ENCODE data around the gene CARMIL1. TPM values are rescaled to one million over a fixed set of nuclear protein-coding genes. Genes with fewer than 3 reads are reported as not detected.

CARMIL1 gene
- total and polyA plus RNA-seq, 10 of the 15 experiments (the other 5 are each of a cell fraction or from before 2014, with no cell fraction given): 6.4 to 18.1 (median 10.3) TPM

DNA sequence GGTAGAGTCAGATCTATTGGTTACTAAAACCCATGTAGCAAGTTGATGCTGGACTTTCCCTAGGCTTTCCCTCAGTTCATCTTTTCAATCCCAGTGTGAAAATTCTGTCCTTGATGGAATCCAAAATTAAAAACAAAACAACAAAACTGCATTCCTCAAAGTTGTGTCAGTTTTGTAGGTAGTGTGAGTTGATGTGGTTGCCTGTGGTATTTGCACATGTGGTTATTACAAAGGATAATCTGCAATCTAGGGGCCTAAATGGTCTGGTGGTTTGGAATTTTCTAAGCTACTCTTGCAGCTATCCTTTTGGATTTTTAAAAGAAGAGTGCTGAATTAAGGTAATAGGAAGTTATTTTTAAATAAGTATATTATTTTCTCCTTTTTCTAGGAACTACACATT is 240.7 kb downstream of the CARMIL1 start (continued):
- TF ChIP-seq ZNF592 (IDR thresholded peaks at IDR 0.05) (no peak), NFYA (IDR thresholded peaks at IDR 0.05; ENCODE audit: borderline replicate concordance, low read depth, low read length) (no peak), CHD4 (IDR thresholded peaks at IDR 0.05) (no peak)
- TF ChIP-seq, protein P1, sequence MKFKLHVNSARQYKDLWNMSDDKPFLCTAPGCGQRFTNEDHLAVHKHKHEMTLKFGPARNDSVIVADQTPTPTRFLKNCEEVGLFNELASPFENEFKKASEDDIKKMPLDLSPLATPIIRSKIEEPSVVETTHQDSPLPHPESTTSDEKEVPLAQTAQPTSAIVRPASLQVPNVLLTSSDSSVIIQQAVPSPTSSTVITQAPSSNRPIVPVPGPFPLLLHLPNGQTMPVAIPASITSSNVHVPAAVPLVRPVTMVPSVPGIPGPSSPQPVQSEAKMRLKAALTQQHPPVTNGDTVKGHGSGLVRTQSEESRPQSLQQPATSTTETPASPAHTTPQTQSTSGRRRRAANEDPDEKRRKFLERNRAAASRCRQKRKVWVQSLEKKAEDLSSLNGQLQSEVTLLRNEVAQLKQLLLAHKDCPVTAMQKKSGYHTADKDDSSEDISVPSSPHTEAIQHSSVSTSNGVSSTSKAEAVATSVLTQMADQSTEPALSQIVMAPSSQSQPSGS (IDR thresholded peaks at IDR 0.05; ENCODE audit: low read length): no peak

DNA sequence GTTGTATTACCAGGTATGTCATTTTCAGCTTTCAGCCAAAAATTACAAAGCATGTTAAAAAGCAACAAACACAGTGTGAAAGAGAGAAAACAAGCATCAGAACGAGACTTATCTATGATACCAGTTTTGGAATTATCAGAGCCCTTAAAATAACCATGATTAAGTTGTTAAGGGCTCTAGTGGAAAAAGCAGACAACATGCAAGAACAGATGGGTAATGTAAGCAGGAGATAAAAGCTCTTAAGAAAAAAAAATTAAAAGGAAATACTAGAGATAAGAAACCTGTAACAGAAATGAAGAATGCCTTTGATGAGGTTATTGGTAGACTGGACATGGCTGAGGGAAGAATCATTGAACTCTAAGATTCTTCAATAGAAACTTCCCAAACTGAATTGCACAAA is 245.4 kb downstream of the CARMIL1 start:
- Histone ChIP-seq H3K4me1 (ENCODE audit: control insufficient read depth, insufficient read depth, low read length) (no peaks in the 10 kb centered on the region), H3K9me3 (replicated peaks; ENCODE audit: control insufficient read depth, insufficient read depth, low read length) (no peaks in the 10 kb centered on the region), H3K27ac (ENCODE audit: control insufficient read depth, insufficient read depth) (no peak overlapping the region), H2AFZ (ENCODE audit: control insufficient read depth, low read depth, low read length) (no peak overlapping the region), H3K4me3 (no peak overlapping the region), H3K9ac (ENCODE audit: control insufficient read depth, insufficient read depth, low read length) (no peak overlapping the region), H4K20me1 (ENCODE audit: control insufficient read depth, insufficient read depth) (no peaks in the 10 kb centered on the region), H3K27me3 (replicated peaks in 1 of 2; ENCODE audit: control insufficient read depth in 2 of 2, insufficient read depth in 2 of 2, low read length in 1 of 2) (no peaks in the 10 kb centered on the region), H3K79me2 (ENCODE audit: control insufficient read depth, insufficient read depth, low read length) (no peaks in the 10 kb centered on the region), H3K36me3 (ENCODE audit: control insufficient read depth in 2 of 2, insufficient read depth in 2 of 2, low read length in 1 of 2) (no peaks in the 10 kb centered on the region), H3K4me2 (ENCODE audit: control insufficient read depth, insufficient read depth) (no peak overlapping the region)
- FAIRE-seq: no peak
- no peak for TF ChIP-seq GATAD2B (conservative IDR thresholded peaks at IDR 0.05; ENCODE audit: low read depth)
- TF ChIP-seq RELA (IDR thresholded peaks at IDR 0.05; ENCODE audit: borderline replicate concordance, partially characterized antibody): no peak
- no peak for TF ChIP-seq CREM (IDR thresholded peaks at IDR 0.05; ENCODE audit: low read depth)
- no peak for TF ChIP-seq HCFC1 (IDR thresholded peaks at IDR 0.05; ENCODE audit: low read length)
- ATAC-seq: no peak
- SMC1A ChIA-PET (ENCODE audit: uncharacterized antibody, unreplicated experiment): interaction anchor here (2.0 to 2.4 kb wide), 2 partner anchors 11 to 259 kb away, joined by 8 to 9 read pairs; no protein-coding TSS in a partner anchor
- RAD21 ChIA-PET (ENCODE audit: unreplicated experiment): no interaction called here
- intact Hi-C loops (cut with micrococcal nuclease; ENCODE audit: unreplicated experiment): no loop called here
- POLR2A ChIA-PET: no interaction called here
- 0% methylated on average over 1 of the region's 1 CpG for WGBS (ENCODE audit: insufficient coverage, insufficient replicate concordance, low lambda C conversion rate, missing lambda C conversion rate)
- BruUV-seq (replicated peaks): no TSS peak
- CTCF ChIA-PET: interaction anchor here (1.0 to 4.0 kb wide), 5 partner anchors 10 to 258 kb away, joined by 3 to 16 read pairs (median 8); no protein-coding TSS in a partner anchor
- DNase-seq (ENCODE audit: low read depth, low spot score): no peak
- in situ Hi-C loops (cut with MboI): no loop called here
